Bronchial epithelial cell (primary cell): Measurements from ENCODE around the gene HCFC2. TPM values are rescaled to one million over a fixed set of nuclear protein-coding genes. Genes with fewer than 3 reads are reported as not detected.

ENCODE experiments used
- DNase-seq: peaks from one replicate; pipeline ENCODE4 v3.0.0-alpha.2; 2010; ENCODE audit warnings: low read depth
- FAIRE-seq: peaks from 2 replicates; lab custom pipeline; 2011; peaks lifted over from hg19 to GRCh38; lab: Jason Lieb, UNC
- H3K27me3 ChIP-seq: 2 replicates; pipeline ENCODE4 v1.5.1; 2011; ENCODE audit warnings: low read length; ENCODE audit not compliant: control insufficient read depth, insufficient read depth
- H3K36me3 ChIP-seq: 2 replicates; pipeline ENCODE4 v1.5.1; 2011; ENCODE audit warnings: low read length; ENCODE audit not compliant: control insufficient read depth, insufficient read depth
- H3K4me3 ChIP-seq: 2 replicates; pipeline ENCODE4 v1.5.1; 2011; ENCODE audit warnings: mild to moderate bottlenecking, low read depth, low read length, control low read depth
- CTCF ChIP-seq: IDR thresholded peaks from 2 replicates; pipeline ENCODE4 v1.5.1; 2011; ENCODE audit warnings: mild to moderate bottlenecking, moderate library complexity, low read length, control low read depth, inconsistent platforms; ENCODE audit not compliant: insufficient read depth, severe bottlenecking
- total RNA-seq: library from RNA; depleted of rRNA; stranded (reverse); fragments of >200 nt; gene quantifications from 2 replicates; pipeline ENCODE4 v1.2.1, GENCODE V29; 2014

Gene HCFC2
- total RNA-seq, 1 donor from 2014 or later, result 7.6 TPM

- no peak for TF ChIP-seq CTCF
- Histone ChIP-seq H3K4me3 (no peak overlapping the region), H3K27me3 (no peaks in the 10 kb centered on the region), H3K36me3 (peaks cover 3% of the 10 kb centered on the region)
- FAIRE-seq, result no peak
- no peak for DNase-seq
Observed at GRCh38 chr12:104130760-104131159, 66.4 kb downstream of the HCFC2 start.

GRCh38 chr12:104131609-104132008 is 67.3 kb downstream of the HCFC2 start:
- no peaks in the 10 kb centered on the region for H3K27me3 ChIP-seq
- no peak for TF ChIP-seq CTCF
- H3K4me3 ChIP-seq, result no peak overlapping the region
- no peak for DNase-seq
- no peak for FAIRE-seq
- H3K36me3 ChIP-seq, result peaks cover 3% of the 10 kb centered on the region

GRCh38 chr12:104132351-104132956 is 68.1 kb downstream of the HCFC2 start:
- Histone ChIP-seq H3K36me3 (peaks cover 3% of the 10 kb centered on the region), H3K4me3 (no peak overlapping the region), H3K27me3 (no peaks in the 10 kb centered on the region)
- FAIRE-seq (no peak), DNase-seq (no peak)
- TF ChIP-seq CTCF, result no peak

GRCh38 chr12:104133321-104133720 is 69.0 kb downstream of the HCFC2 start:
- no peak for TF ChIP-seq CTCF
- FAIRE-seq, result no peak
- H3K36me3 ChIP-seq, result peaks cover 1% of the 10 kb centered on the region
- H3K4me3 ChIP-seq, result no peak overlapping the region
- DNase-seq, result no peak
- H3K27me3 ChIP-seq, result no peaks in the 10 kb centered on the region

GRCh38 chr12:104133866-104134265 is 69.5 kb downstream of the HCFC2 start:
- no peak for DNase-seq
- Histone ChIP-seq H3K4me3 (no peak overlapping the region), H3K36me3 (peaks cover 1% of the 10 kb centered on the region), H3K27me3 (no peaks in the 10 kb centered on the region)
- no peak for TF ChIP-seq CTCF
- no peak for FAIRE-seq

GRCh38 chr12:104134882-104135281 is 70.6 kb downstream of the HCFC2 start:
- no peak for TF ChIP-seq CTCF

More at GRCh38 chr12:104134882-104135281, 70.6 kb downstream of the HCFC2 start:
- no peak for DNase-seq
- FAIRE-seq, result no peak
- Histone ChIP-seq H3K36me3 (peaks cover 1% of the 10 kb centered on the region), H3K4me3 (no peak overlapping the region), H3K27me3 (no peaks in the 10 kb centered on the region)
